HCT116 (cell line): ENCODE data around the gene MTMR10. TPM values are rescaled to one million over a fixed set of nuclear protein-coding genes. Genes with fewer than 3 reads are reported as not detected.

Experiments
- ATAC-seq: fragments of 200-7000 bp; cut with Tn5 transposase; 2 replicates; pipeline ENCODE4 v1.9.1; 2020; ENCODE audit warnings: mild to moderate bottlenecking, moderate library complexity
- BruUV-seq: library from RNA; stranded (reverse); fragments of 400-500 nt; replicated peaks from 2 replicates; lab custom pipeline; 2021; lab: Mats Ljungman, UMichigan
- CTCF ChIA-PET: fragments of 300-600 bp; sonication (Branson Sonifier 250); formaldehyde crosslinking; loops from one replicate; lab custom pipeline; 2021; ENCODE audit warnings: antibody characterized with exemption; lab: Charles Lee
- POLR2A ChIA-PET: fragments of 300-600, 350-600 bp; sonication (Branson Sonifier 250); formaldehyde crosslinking; loops from one replicate; lab custom pipeline; 2021; ENCODE audit warnings: antibody characterized with exemption; lab: Charles Lee
- RAD21 ChIA-PET, 2 experiments: fragments of 300-600 bp; sonication (Branson Sonifier 250); formaldehyde crosslinking; loops; one replicate each; lab custom pipeline; 2023; ENCODE audit warnings: low total read pairs in 2 of 2; ENCODE audit not compliant: uncharacterized antibody in 2 of 2, unreplicated experiment in 2 of 2, low non-redundant PET in 1 of 2; lab: Charles Lee
- DNase-seq: peaks from one replicate; pipeline ENCODE4 v3.0.0-alpha.2; 2010; ENCODE audit warnings: low read depth, low spot score
- H2AFZ ChIP-seq: fragments of 200-600 bp; shearing (Covaris generic), sonication (generic); 2 replicates; pipeline ENCODE4 v1.6.1; 2017; ENCODE audit warnings: low read depth, mixed run types, mixed read lengths, antibody characterized with exemption, low read length; ENCODE audit not compliant: poor library complexity, severe bottlenecking
- H3K27ac ChIP-seq: 2 replicates; pipeline ENCODE4 v1.5.1; 2012; ENCODE audit warnings: low read depth, low read length
- H3K27me3 ChIP-seq: fragments of 200-600 bp; sonication (generic); 2 replicates; pipeline ENCODE4 v1.6.1; 2016; ENCODE audit warnings: mixed run types, low read length, mixed read lengths; ENCODE audit not compliant: insufficient read depth
- H3K36me3 ChIP-seq, 2 experiments: fragments of 200-500 bp in 1 of 2; fragments of 200-600 bp in 1 of 2; sonication (Bioruptor generic) in 1 of 2; sonication (generic) in 1 of 2; 2 replicates each; pipeline versions ENCODE4 v1.5.1 to v1.6.1; 2014 to 2016; ENCODE audit warnings: low read length in 2 of 2, inconsistent platforms in 1 of 2, mixed read lengths in 1 of 2, mixed run types in 1 of 2; ENCODE audit not compliant: insufficient read depth in 2 of 2, control insufficient read depth in 1 of 2
- H3K4me1 ChIP-seq, 2 experiments: fragments of 200-600 bp in 1 of 2; sonication (generic) in 1 of 2; 2 replicates each; pipeline versions ENCODE4 v1.5.1 to v1.6.1; 2012 to 2017; ENCODE audit warnings: low read length in 2 of 2, inconsistent platforms in 1 of 2, mild to moderate bottlenecking in 1 of 2, mixed read lengths in 1 of 2, mixed run types in 1 of 2, moderate library complexity in 1 of 2; ENCODE audit not compliant: insufficient read depth in 2 of 2, control insufficient read depth in 1 of 2
- H3K4me2 ChIP-seq: fragments of 200-600 bp; sonication (generic); 2 replicates; pipeline ENCODE4 v1.6.1; 2017; ENCODE audit warnings: mixed run types, low read length, mixed read lengths
- H3K4me3 ChIP-seq, 2 experiments: fragments of 200-600 bp in 1 of 2; sonication (generic) in 1 of 2; replicated peaks in 1 of 2; 2 replicates each; pipeline ENCODE4 v1.5.1; 2011 to 2016; ENCODE audit warnings: low read length in 2 of 2, control low read depth in 1 of 2, low read depth in 1 of 2, mild to moderate bottlenecking in 1 of 2, mixed read lengths in 1 of 2, mixed run types in 1 of 2
- H3K79me2 ChIP-seq: fragments of 200-600 bp; sonication (generic); 2 replicates; pipeline ENCODE4 v1.6.1; 2017; ENCODE audit warnings: mild to moderate bottlenecking, mixed run types, low read length, moderate library complexity, mixed read lengths; ENCODE audit not compliant: insufficient read depth
- H3K9ac ChIP-seq: fragments of 200-600 bp; sonication (generic); 2 replicates; pipeline ENCODE4 v1.6.1; 2016; ENCODE audit warnings: low read length, mixed read lengths
- H3K9me2 ChIP-seq: fragments of 200-600 bp; sonication (generic), shearing (Covaris generic); 2 replicates; pipeline ENCODE4 v1.6.1; 2017; ENCODE audit warnings: mixed run types, mild to moderate bottlenecking, moderate library complexity; ENCODE audit not compliant: insufficient read depth
- H3K9me3 ChIP-seq, 2 experiments: fragments of 200-500 bp in 1 of 2; fragments of 200-600 bp in 1 of 2; sonication (Bioruptor generic) in 1 of 2; sonication (generic) in 1 of 2; 2 replicates each; pipeline ENCODE4 v1.6.1; 2014 to 2017; ENCODE audit warnings: low read length in 2 of 2, mixed read lengths in 2 of 2, inconsistent platforms in 1 of 2, low read depth in 1 of 2, mild to moderate bottlenecking in 1 of 2, mixed run types in 1 of 2, moderate library complexity in 1 of 2; ENCODE audit not compliant: control insufficient read depth in 1 of 2, insufficient read depth in 1 of 2
- H4K20me1 ChIP-seq: fragments of 200-600 bp; sonication (generic), shearing (Covaris generic); 2 replicates; pipeline ENCODE4 v1.6.1; 2017; ENCODE audit warnings: mixed run types, mild to moderate bottlenecking, moderate library complexity; ENCODE audit not compliant: insufficient read depth
- CBX3 ChIP-seq: IDR thresholded peaks from 2 replicates; pipeline ENCODE4 v1.6.1; 2012; ENCODE audit warnings: low read depth
- CEBPB ChIP-seq: IDR thresholded peaks from 2 replicates; pipeline ENCODE4 v1.6.1; 2012; ENCODE audit warnings: low read depth
- CTCF ChIP-seq, 3 experiments: fragments of 200-600 bp in 1 of 3; sonication (generic) in 1 of 3; IDR thresholded peaks in 2 of 3; conservative IDR thresholded peaks in 1 of 3; 2 replicates each; pipeline ENCODE4 v1.5.1; 2012 to 2017; ENCODE audit warnings: low read depth in 2 of 3, low read length in 2 of 3, antibody characterized with exemption in 1 of 3, borderline replicate concordance in 1 of 3, control low read depth in 1 of 3, mild to moderate bottlenecking in 1 of 3, mixed read lengths in 1 of 3, mixed run types in 1 of 3, moderate library complexity in 1 of 3; ENCODE audit not compliant: insufficient read depth in 1 of 3
- EGR1 ChIP-seq: IDR thresholded peaks from 2 replicates; pipeline ENCODE4 v1.6.1; 2012; ENCODE audit warnings: low read depth
- EZH2 ChIP-seq: fragments of 200-600 bp; sonication (generic); IDR thresholded peaks from 2 replicates; pipeline ENCODE4 v1.6.1; 2017; ENCODE audit warnings: antibody characterized with exemption, mixed run types
- JUND ChIP-seq: IDR thresholded peaks from 2 replicates; pipeline ENCODE4 v1.6.1; 2012
- POLR2A ChIP-seq: IDR thresholded peaks from 2 replicates; pipeline ENCODE4 v1.7.0; 2011; ENCODE audit warnings: borderline replicate concordance; ENCODE audit not compliant: insufficient read depth, insufficient read length; ENCODE audit errors: extremely low read depth
- REST ChIP-seq: IDR thresholded peaks from 2 replicates; pipeline ENCODE4 v1.6.1; 2012; ENCODE audit warnings: low read depth
- SP1 ChIP-seq: IDR thresholded peaks from 2 replicates; pipeline ENCODE4 v1.6.1; 2012; ENCODE audit warnings: low read depth
- TCF7L2 ChIP-seq: IDR thresholded peaks from 2 replicates; pipeline ENCODE4 v1.7.0; 2011; ENCODE audit warnings: borderline replicate concordance, inconsistent platforms; ENCODE audit not compliant: insufficient read depth, insufficient read length; ENCODE audit errors: extremely low read depth
- YY1 ChIP-seq: IDR thresholded peaks from 2 replicates; pipeline ENCODE4 v1.6.1; 2011; ENCODE audit warnings: low read length, low read depth, moderate library complexity, mild to moderate bottlenecking; ENCODE audit not compliant: insufficient replicate concordance; ENCODE audit errors: extremely low read depth
- ZFX ChIP-seq: fragments of 450-650 bp; IDR thresholded peaks from 2 replicates; pipeline ENCODE4 v1.6.1; 2017
- intact Hi-C: fragments of 100-400 bp; cut with micrococcal nuclease; formaldehyde crosslinking; loops from 2 replicates; pipeline ENCODE4 v1.10.0; 2022
- total RNA-seq: library from RNA; stranded (reverse); gene quantifications from one replicate; pipeline ENCODE4 v1.2.1, GENCODE V29; 2021; ENCODE audit not compliant: unreplicated experiment

Gene MTMR10
- total RNA-seq, 1 experiment from 2014 or later: 13.4 TPM

DNA sequence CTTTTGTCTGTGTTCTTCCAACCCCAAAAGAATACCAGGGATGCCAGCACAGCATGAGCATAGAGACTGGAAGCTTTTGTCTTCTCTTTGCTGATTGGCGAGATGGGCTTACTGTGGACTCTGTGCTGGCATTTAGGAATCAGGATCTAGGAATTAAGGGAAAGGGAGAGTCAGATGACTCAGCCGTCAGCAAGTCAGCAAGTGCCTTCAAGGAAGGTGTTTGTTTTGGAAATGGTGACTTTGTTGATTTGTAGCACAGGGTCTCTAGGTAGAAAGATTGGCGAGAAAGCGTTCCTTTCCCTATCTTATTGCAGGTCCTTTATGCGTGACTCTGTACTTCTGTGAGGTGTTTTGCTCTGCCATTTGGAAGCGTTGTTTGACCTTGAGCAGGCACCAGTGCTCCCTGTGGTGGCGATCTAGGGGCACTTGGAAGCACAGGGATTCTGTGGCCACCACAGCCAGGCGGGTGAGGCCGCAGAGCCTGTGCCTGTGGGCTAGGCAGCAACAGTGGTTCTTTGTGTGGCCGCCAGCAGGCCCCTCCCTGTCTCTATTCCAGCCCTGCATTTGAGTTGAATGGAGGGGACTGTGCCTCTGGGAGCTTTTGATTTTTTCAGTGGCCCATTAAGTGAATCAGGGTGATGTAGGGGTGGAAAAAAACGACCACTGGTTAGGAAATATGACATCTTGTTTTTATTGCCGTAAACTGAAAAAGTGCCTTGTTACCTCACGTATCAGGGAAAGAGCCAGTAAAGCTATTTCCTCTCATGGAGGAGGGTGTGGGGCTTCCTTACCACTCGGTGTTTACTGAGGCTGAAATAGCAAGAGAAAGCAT, 68.7 kb downstream of the MTMR10 start:
- peaks cover 37 to 41% of the 10 kb centered on the region in 2 experiments; a peak in 3 of 4 replicates for H3K36me3 ChIP-seq
- no peak overlapping the region for H2AFZ ChIP-seq

More for the DNA sequence above, 68.7 kb downstream of the MTMR10 start:
- H3K9me2 ChIP-seq: no peaks in the 10 kb centered on the region
- no peaks in the 10 kb centered on the region for H3K9me3 ChIP-seq
- no peaks in the 10 kb centered on the region for H3K79me2 ChIP-seq
- CTCF ChIA-PET: no interaction called here
- H3K27me3 ChIP-seq: no peaks in the 10 kb centered on the region
- TF ChIP-seq EZH2: no peak
- TF ChIP-seq JUND: no peak
- TF ChIP-seq CBX3: no peak
- TF ChIP-seq CEBPB: no peak
- no peak for TF ChIP-seq TCF7L2
- no peak for TF ChIP-seq SP1
- no peak for TF ChIP-seq REST
- TF ChIP-seq EGR1: no peak
- no peak for TF ChIP-seq CTCF (IDR thresholded peaks at IDR 0.05 in 2 of 3, conservative IDR thresholded peaks at IDR 0.05 in 1 of 3; ENCODE audit: borderline replicate concordance in 1 of 3, insufficient read depth in 1 of 3, low read depth in 2 of 3, low read length in 2 of 3)
- TF ChIP-seq ZFX: no peak
- TF ChIP-seq POLR2A: no peak
- TF ChIP-seq YY1: no peak
- DNase-seq: peak; percentile 6
- H3K4me1 ChIP-seq: peaks cover 0 to 2% of the 10 kb centered on the region in 2 experiments; a peak in 1 of 4 replicates
- POLR2A ChIA-PET: no interaction called here
- RAD21 ChIA-PET: no interaction called here
- H3K4me3 ChIP-seq: no peak overlapping the region
- no peak for ATAC-seq
- no TSS peak for BruUV-seq
- H3K9ac ChIP-seq: no peak overlapping the region
- intact Hi-C loops: no loop called here
- H3K4me2 ChIP-seq: no peak overlapping the region
- H4K20me1 ChIP-seq: no peaks in the 10 kb centered on the region
- peak overlapping the region; percentile 35; the same call in 1 of the 2 replicates for H3K27ac ChIP-seq
